ENCODE measurements around the gene NRIP1. TPM values are rescaled to one million over a fixed set of nuclear protein-coding genes. Genes with fewer than 3 reads are reported as not detected.

The NRIP1 gene
- total RNA-seq, 1 experiment from 2014 or later = 10.3 TPM

DNA sequence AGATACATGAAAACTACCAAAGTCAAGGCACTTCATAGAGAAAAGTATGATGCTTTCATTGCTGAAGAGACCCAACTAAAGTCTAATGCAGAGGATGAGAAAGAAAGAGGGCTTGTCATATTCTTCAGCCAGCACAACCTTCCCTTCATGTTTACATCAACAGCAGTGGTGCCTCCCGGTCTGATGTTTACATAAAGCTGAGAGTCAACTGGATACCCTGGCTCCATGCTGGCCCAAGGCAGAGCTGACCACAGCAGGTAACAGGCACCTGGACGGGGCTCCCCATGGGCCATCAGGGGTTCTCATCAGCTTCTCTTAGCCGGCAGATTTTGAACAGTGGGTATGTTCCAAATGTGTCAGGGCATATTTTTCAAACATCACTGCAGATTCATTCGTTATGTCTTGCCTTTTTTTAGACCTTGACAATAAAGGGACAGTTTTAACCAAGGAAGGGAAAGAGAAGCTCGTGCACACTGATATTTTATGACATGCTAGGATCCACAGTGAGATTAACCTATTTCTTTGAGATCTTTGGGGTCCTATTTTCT is 117.1 kb downstream of the NRIP1 start:
- no peaks in the 10 kb centered on the region; the same call in 1 of the 2 replicates for H3K27me3 Mint-ChIP-seq (ENCODE audit: low read depth)
- ChIA-PET CTCF (interaction anchor here (1.0 kb wide), 1 partner anchor 83 kb away, joined by 3 read pairs; no protein-coding TSS in a partner anchor), POLR2A (no interaction called here)
- H3K4me1 Mint-ChIP-seq = peaks cover 26% of the 10 kb centered on the region
- DNase-seq (ENCODE audit: low spot score) (no peak), ATAC-seq (no peak)
- peaks cover 6% of the 10 kb centered on the region for H3K36me3 Mint-ChIP-seq
- no peak overlapping the region for H3K4me3 Mint-ChIP-seq
- TF ChIP-seq ELF4 (CRISPR knock-in tag; IDR thresholded peaks at IDR 0.05; ENCODE audit: low read depth) (no peak), ZNF423 (CRISPR knock-in tag; IDR thresholded peaks at IDR 0.05) (peak; percentile 86), FOXK1 (CRISPR knock-in tag; IDR thresholded peaks at IDR 0.05) (peak; percentile 43; the same call in 1 of the 2 replicates)
- peaks cover 12% of the 10 kb centered on the region for H3K9me3 Mint-ChIP-seq
- H3K27ac Mint-ChIP-seq = no peak overlapping the region

DNA sequence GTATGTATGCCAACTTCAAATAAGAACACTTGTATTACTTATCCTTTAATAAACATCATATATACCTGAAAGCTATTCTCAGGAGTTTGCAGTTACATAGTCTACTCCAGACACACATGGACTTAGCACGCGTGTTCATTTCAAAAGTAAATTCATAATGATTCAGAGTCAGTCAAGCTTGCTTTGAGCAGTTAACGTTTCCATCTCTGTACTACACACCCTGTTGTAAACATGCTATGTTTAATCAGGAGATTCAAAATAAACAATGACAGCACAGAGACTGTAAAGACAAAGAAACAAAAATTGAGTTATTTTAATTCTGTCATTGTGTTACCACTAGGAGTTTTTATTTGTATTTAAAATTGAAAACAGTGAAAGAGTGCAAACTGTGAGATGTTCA is 119.6 kb downstream of the NRIP1 start:
- no peak overlapping the region for H3K4me3 Mint-ChIP-seq
- H3K27ac Mint-ChIP-seq = no peak overlapping the region
- peaks cover 24% of the 10 kb centered on the region for H3K9me3 Mint-ChIP-seq
- CTCF ChIA-PET = no interaction called here
- POLR2A ChIA-PET = no interaction called here
- ATAC-seq (no peak), DNase-seq (ENCODE audit: low spot score) (no peak)
- peaks cover 13% of the 10 kb centered on the region for H3K36me3 Mint-ChIP-seq
- peaks cover 27% of the 10 kb centered on the region for H3K4me1 Mint-ChIP-seq
- TF ChIP-seq, protein P1, sequence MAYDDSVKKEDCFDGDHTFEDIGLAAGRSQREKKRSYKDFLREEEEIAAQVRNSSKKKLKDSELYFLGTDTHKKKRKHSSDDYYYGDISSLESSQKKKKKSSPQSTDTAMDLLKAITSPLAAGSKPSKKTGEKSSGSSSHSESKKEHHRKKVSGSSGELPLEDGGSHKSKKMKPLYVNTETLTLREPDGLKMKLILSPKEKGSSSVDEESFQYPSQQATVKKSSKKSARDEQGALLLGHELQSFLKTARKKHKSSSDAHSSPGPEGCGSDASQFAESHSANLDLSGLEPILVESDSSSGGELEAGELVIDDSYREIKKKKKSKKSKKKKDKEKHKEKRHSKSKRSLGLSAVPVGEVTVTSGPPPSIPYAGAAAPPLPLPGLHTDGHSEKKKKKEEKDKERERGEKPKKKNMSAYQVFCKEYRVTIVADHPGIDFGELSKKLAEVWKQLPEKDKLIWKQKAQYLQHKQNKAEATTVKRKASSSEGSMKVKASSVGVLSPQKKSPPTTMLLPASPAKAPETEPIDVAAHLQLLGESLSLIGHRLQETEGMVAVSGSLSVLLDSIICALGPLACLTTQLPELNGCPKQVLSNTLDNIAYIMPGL (CRISPR knock-in tag; IDR thresholded peaks at IDR 0.05) = no peak
- TF ChIP-seq, protein P2, sequence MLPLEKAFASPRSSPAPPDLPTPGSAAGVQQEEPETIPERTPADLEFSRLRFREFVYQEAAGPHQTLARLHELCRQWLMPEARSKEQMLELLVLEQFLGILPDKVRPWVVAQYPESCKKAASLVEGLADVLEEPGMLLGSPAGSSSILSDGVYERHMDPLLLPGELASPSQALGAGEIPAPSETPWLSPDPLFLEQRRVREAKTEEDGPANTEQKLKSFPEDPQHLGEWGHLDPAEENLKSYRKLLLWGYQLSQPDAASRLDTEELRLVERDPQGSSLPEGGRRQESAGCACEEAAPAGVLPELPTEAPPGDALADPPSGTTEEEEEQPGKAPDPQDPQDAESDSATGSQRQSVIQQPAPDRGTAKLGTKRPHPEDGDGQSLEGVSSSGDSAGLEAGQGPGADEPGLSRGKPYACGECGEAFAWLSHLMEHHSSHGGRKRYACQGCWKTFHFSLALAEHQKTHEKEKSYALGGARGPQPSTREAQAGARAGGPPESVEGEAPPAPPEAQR (CRISPR knock-in tag; IDR thresholded peaks at IDR 0.05) = no peak
- no peaks in the 10 kb centered on the region; the same call in 1 of the 2 replicates for H3K27me3 Mint-ChIP-seq (ENCODE audit: low read depth)

DNA sequence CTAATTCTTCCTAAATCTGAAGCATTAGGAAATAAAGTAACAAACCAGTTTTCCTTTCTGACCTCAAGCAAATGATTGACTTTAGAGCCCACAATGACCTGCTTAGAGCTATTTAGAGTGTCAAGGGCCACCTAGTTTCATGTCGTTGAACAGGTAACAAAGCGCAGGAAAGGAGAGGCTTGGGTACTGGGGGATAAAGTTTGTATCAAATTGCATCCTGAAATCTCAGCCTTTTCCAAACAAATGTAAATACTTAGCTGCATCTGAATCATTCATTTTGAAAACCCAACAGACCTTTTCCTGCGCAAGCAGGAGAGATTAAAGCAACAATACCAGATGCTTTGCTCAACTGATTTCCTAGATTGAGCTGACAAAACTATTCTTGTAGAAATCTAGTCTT is 121.2 kb downstream of the NRIP1 start:
- H3K4me1 Mint-ChIP-seq = peaks cover 27% of the 10 kb centered on the region
- H3K36me3 Mint-ChIP-seq = peaks cover 24% of the 10 kb centered on the region
- no peak for TF ChIP-seq ATF1 (CRISPR knock-in tag; IDR thresholded peaks at IDR 0.05)
- TF ChIP-seq, protein P3, sequence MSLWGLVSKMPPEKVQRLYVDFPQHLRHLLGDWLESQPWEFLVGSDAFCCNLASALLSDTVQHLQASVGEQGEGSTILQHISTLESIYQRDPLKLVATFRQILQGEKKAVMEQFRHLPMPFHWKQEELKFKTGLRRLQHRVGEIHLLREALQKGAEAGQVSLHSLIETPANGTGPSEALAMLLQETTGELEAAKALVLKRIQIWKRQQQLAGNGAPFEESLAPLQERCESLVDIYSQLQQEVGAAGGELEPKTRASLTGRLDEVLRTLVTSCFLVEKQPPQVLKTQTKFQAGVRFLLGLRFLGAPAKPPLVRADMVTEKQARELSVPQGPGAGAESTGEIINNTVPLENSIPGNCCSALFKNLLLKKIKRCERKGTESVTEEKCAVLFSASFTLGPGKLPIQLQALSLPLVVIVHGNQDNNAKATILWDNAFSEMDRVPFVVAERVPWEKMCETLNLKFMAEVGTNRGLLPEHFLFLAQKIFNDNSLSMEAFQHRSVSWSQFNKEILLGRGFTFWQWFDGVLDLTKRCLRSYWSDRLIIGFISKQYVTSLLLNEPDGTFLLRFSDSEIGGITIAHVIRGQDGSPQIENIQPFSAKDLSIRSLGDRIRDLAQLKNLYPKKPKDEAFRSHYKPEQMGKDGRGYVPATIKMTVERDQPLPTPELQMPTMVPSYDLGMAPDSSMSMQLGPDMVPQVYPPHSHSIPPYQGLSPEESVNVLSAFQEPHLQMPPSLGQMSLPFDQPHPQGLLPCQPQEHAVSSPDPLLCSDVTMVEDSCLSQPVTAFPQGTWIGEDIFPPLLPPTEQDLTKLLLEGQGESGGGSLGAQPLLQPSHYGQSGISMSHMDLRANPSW (CRISPR knock-in tag; conservative IDR thresholded peaks at IDR 0.05; ENCODE audit: low read depth) = no peak
- no peak for TF ChIP-seq TP53 (CRISPR knock-in tag; IDR thresholded peaks at IDR 0.05)
- no peak for TF ChIP-seq PRRX2 (CRISPR knock-in tag; IDR thresholded peaks at IDR 0.05)
- TF ChIP-seq OVOL2 (CRISPR knock-in tag; IDR thresholded peaks at IDR 0.05; ENCODE audit: borderline replicate concordance) = no peak
- TF ChIP-seq, protein P4, sequence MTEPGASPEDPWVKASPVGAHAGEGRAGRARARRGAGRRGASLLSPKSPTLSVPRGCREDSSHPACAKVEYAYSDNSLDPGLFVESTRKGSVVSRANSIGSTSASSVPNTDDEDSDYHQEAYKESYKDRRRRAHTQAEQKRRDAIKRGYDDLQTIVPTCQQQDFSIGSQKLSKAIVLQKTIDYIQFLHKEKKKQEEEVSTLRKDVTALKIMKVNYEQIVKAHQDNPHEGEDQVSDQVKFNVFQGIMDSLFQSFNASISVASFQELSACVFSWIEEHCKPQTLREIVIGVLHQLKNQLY (CRISPR knock-in tag; IDR thresholded peaks at IDR 0.05) = no peak
- TF ChIP-seq, protein P5, sequence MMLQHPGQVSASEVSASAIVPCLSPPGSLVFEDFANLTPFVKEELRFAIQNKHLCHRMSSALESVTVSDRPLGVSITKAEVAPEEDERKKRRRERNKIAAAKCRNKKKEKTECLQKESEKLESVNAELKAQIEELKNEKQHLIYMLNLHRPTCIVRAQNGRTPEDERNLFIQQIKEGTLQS (CRISPR knock-in tag; conservative IDR thresholded peaks at IDR 0.05) = no peak
- TF ChIP-seq, protein P6, sequence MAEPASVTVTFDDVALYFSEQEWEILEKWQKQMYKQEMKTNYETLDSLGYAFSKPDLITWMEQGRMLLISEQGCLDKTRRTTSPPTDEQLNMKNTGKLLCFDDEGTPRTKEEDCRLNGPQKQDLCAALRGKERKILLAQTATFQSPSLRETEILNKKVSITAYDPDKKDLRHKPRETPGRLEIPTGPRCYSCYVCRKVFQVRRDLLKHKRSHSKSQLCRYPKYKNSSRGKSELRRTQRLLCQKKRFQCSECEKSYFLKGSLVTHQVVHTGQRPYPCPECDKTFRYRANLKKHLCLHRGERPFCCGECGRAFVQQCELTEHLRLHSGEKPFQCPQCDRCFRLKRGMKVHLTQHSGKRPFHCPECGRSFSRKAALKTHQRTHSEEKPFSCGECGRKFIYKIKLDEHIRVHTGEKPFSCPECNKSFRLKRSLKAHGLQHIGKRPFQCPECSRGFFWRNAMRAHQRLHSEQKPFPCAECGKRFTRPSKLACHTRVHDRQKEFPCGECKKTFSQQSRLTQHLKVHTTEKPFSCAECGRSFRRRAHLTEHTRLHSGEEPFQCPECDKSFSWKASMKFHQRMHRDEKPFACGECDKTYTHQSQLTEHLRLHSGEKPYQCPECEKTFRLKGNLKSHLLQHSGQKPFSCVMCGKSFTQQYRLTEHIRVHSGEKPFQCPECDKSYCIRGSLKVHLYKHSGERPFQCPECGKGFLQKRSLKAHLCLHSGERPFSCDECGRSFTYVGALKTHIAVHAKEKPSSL (CRISPR knock-in tag; conservative IDR thresholded peaks at IDR 0.05) = no peak
- no peak for DNase-seq (ENCODE audit: low spot score)
- ChIA-PET CTCF (no interaction called here), POLR2A (interaction anchor here (1.2 kb wide), 1 partner anchor 10 kb away, joined by 3 read pairs; no protein-coding TSS in a partner anchor)
- peaks cover 30% of the 10 kb centered on the region for H3K9me3 Mint-ChIP-seq
- no peaks in the 10 kb centered on the region for H3K27me3 Mint-ChIP-seq (ENCODE audit: low read depth)
- no peak overlapping the region for H3K27ac Mint-ChIP-seq
- no peak overlapping the region for H3K4me3 Mint-ChIP-seq
- no peak for ATAC-seq
